CD4-positive, alpha-beta T cell treated with Interleukin-2 at 100 ng/mL for 4 hours (primary cell): ENCODE results near the gene SLC24A3.

Source experiments
- DNase-seq: peaks from one replicate; pipeline ENCODE4 v3.0.0-alpha.2; 2020; ENCODE audit warnings: low spot score

SLC24A3 gene

DNA sequence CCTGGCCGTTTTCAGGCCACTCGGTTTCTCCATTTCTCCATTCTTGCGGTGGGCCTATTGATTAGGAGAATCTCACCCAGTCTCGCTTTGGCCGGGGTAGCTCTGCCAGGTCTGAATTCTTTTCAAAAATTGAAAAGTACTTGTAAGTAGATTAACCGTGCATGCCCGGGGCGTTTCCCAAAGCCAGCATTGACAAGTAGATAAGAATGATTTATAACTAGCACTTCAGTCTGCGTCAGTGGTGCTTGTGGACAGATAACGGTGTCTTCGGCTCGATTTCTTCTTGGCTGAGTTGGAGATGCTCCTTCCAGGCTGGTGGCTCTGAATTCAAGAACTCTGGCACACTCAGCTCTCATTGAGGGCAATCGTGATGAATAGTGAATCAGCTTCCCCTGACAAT is 29.0 kb downstream of the SLC24A3 start:
- DNase-seq: no peak

DNA sequence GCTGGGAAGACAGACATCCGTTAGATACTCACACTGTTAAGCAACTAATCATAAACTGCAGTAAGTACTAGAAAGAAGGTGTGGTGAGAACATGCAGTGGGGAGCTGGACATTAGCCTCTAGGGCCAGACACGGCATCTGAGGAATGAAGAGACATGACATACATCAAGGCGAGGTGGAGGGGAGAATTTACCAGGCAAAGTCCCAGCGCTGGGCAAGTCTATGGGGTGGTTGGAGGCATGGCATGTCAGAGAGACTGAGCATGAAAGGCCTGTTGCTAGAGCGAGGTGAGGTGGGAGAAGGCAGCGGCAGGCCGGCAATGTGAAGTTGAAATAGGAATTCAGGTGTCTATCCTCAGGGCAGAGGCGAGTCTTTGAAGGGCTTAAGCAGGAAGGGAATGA is 31.8 kb downstream of the SLC24A3 start:
- no peak for DNase-seq

DNA sequence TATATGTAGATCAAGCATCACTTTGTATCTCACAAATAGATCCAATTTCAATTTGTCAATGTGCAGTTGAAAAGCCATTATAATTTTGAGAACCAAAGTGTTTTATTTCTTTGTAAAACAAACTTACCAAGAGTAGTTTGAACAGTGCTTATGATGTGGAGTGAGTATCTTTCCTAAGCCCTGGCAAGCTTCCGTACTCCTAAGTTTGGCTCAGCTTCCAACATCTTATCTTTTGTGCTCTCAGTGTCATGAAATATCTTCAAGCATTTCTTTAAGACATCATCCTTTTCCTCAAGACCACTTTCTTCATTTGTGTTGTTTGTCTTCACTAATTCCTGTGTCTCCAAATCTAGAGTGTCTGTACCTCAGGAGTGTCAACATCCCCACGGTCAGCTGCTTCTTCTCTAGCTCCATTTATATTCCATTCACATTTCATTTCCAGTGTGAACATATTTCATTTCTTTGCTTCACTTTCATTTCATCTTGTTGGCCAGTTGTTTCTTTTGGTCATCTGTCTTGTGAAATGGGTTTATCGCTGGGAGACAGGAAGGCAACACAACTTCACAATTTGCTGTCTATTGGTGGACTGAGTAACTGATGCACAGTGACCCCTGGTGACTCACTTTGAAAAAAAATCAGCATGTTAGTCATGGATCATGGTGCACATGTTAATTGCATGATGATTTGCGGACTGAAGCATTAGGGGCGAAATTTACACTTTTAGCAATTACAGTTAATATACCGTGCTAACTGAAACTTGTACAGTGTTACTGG is 36.9 kb downstream of the SLC24A3 start:
- DNase-seq: no peak

DNA sequence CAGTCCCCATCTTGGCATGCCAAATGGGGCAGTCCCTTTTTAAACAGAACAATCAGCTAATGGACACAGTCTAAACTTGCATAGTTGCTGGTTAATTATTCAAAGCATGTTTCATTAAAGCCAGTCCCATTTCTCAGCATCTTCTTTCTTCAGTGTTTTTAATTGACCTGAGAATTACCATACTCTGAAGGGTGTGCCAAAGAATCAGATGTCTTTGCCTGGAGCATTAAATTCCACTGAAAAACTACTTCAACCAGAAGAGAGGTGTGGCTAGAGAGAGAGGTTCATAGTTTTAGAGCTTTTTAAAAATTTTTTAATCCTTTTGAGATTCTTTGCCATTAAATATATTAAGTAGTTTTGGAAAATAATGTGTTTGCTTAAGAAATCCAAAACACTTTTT is 37.9 kb downstream of the SLC24A3 start:
- no peak for DNase-seq

DNA sequence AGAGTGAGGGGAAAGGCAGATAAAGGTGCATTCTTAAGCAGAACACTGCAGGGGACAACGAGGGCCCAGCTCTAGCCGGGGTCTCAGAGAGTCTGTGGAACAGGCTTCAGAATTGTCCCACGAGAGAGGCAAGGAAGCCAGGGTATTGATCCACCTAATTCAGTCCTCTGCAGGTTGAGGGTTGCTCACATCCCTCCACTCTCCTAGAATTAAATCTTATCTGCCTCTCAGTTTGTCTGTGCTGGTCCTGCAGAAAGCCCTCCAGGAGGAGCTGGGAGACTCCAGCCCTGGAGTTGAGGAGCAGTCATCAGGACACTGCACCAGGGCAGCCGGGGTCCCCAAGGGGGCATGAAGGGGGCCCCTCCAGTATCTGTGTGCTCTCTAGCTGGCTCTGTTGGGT is 39.1 kb downstream of the SLC24A3 start:
- DNase-seq: no peak

DNA sequence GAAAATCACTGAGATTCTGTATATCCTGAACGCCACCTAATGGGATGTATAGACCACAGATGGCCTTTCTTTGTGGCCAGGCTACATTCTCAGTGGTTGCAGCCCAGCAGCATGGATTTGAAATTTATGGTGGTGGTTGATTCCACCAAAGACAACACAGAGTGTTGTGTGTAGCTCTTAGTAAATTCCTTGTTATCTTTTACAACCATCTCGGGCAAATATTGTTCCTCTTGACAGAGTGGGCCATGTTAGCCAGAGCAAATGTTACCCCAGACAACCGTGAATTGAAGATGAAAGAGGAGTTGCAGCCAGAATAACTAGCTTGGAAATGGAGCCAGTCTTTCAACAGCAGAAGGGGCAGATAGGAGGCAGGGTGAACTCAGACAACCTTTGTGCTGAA is 39.5 kb downstream of the SLC24A3 start:
- no peak for DNase-seq

DNA sequence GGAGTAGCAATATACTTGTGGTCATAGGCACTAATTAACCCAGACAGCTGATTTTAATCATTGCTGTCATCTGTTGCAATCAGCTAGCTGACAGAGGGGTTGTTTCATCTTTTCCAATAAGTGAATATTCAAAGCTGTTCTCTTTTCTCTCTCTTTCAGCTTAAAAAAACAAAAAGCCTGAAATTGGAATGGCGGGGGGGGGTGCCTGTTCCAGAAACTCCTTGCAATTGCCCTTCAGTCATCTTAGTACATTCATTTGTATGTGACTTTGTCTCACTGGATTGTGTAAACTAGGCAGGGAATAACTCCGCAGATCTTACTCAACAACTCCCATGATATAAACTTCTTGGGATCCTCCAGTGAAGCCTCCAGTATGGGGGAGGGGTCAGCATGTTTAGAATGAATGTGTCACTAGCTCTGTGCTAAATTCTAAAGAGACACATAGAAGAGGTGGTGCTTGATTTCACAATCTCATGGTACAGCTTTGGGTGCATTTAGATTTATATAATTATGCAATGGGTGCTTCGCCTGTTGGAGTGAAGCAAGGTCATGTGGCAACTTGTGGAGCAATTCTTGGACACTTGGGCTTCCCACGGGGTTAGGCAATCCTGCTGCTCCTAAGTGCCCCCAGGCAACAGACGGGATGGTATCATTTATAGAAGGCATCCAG is 40.1 kb downstream of the SLC24A3 start:
- DNase-seq: no peak

DNA sequence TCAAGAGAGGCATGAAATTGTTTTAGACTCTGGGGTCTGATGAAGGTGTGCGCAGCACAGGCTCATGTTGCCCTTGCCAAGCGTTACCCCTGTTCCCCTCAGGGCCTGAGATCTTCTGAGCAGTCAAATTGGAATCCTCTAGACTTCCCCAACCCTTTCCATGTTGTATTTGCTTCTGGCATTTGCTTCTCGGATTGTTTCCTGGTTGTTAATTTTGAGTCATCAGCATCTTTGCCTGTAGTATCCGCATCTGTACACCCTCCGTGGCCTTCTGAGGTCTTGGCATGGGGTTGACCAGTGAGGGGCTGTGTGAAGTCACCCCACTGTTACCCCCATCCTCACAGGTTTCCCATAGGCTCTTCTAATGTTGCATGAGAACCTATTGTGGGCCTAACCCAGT is 40.9 kb downstream of the SLC24A3 start:
- no peak for DNase-seq

DNA sequence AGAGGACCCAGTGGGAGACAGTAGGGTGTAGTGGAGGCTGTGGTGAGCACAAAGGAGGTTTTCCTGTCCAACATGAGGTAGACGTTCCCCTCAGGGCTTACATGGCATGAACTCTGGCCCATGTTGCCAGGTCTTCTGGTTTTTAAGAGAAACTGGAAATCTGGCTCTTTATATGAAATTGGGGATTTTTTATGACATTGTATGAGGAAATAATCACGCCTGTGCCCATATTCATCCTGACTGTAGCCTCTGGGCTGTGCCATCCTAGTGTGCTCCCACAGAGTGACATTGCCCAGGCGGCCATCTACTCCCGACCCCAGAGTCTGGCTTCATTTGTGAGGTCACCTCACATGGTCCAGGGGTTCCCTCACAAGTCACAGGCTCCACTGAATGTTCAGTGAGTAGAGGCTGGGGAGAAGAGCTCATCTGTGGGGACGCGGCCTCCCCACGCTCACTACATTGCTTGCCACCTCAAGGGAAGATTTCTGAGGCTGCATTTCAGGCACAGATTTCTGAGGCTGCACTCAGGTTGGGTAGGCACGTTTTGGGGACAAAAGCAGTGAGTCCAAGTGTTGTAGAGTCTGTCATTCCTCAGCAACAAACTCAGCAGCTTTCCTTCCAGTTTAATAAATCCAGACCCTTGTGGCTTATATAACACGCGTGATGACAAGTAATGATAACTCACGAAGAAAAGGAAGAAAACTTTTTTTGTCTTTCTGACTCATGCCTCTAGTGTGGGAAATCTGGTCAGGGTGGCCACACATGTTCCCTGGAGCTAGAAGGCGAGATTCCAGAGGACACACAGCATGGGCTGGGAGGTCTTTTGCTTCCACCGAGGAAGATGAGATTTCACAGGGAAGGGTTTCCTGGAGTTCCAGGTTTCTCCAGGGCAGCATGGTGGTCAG is 41.7 kb downstream of the SLC24A3 start:
- DNase-seq: no peak

DNA sequence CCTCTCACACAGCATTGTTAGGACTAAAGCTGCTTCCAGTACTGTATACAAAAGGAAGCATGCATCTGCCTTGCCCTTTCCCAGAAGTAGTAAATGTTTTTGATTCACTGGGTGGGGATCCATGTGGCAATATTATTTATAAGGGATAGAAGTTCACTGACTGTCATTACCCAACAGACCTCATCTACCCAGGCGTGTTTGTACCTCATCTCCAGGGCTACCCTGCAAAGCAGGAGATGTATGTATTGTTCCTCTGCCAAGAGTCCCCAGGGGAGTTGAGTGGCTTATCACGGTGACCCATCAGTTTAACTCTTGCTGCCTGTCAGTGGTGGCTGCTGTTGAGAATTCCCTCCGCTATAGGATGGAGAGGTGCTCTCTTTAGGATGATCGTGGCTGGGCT is 42.5 kb downstream of the SLC24A3 start:
- DNase-seq: no peak

DNA sequence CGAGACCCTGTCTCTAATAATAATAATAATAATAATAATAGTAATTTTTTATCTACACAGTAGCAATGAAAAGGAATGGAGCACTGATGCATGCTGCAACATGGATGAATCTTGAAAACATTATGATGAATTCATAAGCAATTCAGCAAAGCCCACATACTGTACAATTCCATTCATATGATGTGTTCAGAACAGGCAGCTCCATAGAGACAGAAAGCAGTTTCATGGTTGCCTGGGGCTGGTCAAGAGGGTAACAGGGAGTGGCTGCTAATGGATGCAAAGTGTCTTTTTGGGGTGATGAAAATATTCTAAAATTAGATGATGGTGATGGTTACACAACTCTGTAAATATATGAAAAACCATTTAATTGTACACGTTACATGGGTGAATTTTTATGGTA is 43.6 kb downstream of the SLC24A3 start:
- DNase-seq: no peak

DNA sequence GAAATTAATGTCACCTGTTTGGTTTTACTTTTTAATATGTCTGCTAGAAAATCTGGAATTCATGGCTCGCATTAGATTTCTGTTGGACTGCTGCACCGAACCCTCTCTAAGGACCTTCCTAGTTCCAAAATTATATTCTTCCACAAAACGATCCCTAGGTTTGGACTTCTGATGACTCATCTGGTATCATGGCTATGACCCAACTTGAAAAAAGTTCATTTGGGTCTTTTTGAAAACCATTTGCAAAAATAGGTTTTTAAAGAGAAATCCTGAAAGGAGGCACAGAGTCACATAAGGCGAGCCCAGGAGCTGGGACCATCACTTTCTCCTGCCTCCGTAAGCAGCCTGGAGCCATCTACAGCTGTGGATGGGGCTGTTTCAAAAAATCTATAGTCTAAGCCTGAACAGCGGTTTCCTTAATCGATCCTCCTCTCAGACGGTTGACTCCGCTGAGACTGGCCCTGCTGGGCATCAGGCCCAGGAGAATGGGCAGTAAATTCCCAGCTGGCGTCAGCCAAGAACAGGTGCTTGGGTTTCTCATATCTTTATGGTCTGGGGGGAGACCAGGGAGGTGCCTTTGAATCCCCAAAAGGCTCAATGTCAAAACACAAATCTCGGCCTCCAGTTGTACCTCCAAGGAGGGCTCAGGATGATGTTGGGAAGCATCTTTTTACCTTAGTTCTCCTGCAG is 44.6 kb downstream of the SLC24A3 start:
- DNase-seq: no peak

DNA sequence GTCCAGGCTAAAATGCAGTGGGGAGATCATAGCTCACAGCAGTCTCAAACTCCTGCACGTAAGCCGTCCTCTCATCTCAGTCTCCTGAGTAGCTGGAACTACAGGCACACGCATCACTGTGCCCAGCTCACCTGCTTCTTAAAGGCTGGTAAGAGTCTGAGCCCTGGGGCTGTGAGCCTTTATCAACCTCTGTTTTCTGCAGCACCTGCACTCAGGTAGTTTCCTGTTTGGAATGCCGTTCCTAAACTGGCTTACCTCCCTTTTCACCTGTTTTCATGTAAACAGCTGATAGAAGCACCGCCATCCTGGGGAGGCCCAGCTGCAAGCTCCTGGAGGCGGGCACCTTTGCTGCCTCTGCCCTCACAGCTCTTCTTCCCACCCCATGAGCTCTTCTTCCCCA is 45.4 kb downstream of the SLC24A3 start:
- no peak for DNase-seq

DNA sequence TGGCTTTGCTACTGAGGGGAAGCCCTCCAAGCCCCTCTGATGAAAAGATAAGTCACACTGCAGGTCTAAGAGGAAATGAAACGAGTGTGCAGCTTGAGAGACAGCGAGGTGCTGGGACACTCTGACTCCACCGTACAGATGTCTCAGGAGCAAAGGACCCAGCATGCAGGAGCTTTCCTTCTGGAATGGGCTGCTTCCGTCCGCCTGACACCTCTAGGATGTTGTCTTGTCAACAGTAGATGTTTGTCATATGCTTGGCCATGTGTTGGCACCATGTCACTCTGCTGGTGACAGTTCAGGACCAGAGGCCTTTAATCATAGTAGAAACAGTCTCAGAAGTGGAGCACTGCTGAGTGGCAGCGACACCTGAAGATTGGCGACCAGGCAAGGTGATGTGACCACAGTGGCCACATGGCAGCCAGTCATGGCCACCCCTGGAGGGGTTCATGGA is 46.7 kb downstream of the SLC24A3 start:
- no peak for DNase-seq

DNA sequence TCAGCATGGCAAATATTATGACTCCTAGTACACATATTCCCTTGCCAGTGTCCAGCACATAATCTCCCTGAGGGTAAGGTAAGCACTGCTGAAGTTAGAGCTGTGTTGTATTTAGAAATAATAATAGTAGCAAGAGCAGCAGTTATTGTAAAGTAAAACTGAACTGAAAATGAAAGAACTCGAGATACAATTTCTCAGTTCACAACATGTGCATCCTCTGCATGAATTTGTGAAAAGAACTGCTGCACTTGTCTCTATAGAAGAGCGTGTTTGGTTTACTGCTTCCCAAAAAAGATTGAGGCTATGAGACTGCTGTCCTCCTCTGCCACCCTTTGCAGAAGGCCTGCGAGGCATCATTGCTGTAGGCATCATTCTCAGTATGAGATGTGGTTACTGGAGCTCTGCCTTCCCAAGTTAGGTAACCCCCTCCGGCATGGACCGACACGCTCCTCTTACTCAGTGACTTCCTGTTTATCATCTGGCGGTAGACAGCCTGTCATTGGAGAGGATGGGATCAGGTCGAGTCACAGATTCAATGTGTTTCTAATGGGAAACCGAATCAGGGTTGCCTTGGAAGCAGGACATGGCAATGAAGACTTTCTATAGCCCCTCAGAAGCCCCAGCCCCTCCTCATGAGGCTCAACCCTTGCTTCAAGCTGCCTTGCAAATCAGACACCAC is 48.1 kb downstream of the SLC24A3 start:
- no peak for DNase-seq

DNA sequence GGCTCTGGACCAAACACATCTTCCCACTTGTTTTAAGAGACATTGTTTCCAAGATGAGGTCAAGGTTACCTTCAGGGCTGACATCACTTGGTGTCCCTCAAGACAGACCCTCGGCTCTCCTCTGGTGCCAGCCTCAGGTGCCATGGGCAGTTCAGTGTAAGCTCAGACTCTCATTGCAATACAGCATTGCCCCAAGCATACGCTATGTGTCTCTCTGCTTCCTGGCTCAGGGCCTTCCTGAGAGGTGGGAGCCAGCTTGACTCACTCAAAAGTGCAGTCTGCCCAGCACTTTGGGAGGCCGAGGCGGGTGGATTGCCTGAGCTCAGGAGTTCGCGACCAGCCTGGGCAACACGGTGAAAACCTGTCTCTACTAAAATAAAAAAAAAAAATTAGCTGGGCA is 51.7 kb downstream of the SLC24A3 start:
- no peak for DNase-seq

DNA sequence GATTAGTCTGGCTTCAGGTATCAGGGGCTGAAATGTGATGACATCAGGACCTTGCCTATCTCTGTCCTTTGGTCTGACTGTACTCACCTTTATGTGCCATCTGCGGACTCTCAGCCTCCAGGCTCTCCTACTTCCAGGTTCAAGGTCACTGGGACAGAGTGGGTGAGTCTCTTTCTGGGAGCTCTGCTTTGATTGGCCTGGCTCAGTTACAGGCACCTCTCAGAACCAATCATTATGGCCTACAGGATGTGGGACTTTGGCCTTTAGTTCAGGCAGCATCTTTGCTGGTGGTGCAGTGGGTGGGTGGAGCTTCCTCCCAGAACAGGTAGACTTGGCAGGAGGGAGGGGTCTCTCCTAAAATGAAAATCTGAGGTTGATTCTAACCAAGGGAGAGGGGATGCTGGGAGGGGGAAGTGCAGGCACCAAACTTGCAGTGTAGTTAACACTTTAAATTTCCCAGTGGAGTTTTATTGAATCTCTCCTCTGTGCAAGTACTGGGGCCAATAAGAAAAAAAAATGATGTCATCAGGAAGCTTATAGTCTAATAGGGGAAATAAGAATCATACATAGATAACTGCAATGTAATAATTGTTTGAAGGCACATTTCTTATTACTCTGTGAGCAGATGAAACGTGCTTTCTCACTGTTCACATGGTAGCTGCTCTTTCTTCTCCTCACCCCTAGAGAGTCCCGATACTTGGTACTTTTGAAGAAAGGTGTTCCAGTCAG is 53.4 kb downstream of the SLC24A3 start:
- no peak for DNase-seq

DNA sequence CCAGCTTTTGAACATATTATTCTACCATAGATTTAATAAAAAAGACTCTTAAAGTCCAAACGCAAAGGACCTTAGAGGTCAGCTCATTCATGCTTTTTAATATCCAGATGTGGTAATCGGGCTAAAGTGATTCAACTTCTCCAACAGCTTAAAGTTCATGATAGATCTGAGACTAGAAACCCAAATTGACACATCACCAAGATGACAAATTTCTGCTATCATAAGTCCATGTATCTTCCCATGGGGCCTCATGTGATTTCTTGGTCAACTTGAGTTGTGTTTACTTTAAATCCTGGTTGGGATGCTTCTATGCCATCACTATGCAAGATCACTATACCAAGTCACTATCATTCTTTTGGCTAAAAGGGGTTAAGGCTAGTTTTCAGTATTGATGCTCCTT is 56.0 kb downstream of the SLC24A3 start:
- no peak for DNase-seq

DNA sequence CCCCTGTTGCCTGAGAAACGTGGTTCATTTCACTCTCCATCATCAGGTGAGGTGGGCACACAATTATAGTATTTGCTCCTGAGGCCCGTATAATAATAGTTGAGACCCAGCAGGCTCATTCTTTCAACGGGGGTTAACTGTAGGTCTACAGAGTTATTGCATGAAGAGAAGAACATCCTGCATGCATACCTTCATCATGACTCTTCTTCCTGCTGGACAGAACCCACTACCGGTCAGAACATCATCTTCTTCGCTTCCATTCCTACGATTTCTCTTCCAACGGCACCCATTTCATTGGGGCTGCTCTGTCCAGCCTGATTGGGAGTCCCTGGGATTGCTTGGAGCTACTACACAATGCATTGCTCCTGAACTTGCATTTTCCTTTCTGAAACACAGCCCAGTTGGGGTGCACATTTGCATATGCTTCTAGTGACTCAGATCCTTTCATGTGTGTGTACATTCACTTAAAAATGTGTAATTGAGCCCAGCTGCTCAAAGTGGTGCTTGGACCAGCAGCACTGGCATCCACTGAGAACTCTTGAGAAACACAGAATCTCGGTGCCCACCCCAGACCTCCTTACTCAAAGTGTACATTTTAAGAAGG is 57.4 kb downstream of the SLC24A3 start:
- no peak for DNase-seq

DNA sequence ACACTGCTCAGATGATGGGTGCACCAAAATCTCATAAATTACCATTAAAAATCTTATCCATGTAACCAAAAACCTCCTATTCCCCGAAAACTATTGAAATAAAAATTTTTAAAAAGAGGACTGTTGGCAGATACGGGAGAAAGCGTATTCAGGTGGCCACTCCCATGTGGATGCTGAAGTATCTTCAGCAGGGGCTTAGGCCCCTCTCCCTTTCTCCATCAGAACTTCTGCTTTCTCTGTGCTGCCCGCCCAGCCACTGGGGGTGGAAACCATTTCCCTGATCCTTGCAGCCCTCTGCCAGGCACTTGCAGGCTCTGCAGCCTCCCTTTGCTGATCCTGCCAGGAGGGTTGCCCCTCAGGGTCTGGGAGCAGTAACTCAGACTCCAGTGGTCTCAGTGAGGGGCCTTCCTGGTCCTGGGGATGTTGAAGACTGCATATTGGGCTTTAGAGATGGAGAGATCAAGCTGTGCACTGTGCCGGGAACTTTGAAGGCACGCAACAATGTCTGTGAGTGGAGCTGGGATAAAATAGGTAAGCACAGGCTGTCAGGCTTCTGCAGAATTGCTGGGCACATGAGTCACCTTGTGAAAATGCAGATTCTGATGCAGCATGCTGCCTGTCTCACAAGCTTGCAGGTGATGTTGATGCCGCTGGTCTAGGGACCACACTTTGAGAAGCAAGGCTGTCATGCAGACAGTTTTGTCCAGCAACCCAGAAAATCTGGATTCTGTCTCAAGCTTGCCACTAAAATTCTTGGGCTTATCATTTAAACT is 59.6 kb downstream of the SLC24A3 start:
- no peak for DNase-seq
